T-helper 17 cell (primary cell): ENCODE measurements around the gene KIF26B. TPM values are rescaled to one million over a fixed set of nuclear protein-coding genes. Genes with fewer than 3 reads are reported as not detected.
"Not testable (repeated sequence)": the region's sequence is repeated elsewhere in the genome, so short reads cannot be mapped to it uniquely, and the experiment has no call there.

ENCODE experiments used
- ATAC-seq: fragments of 150-1000 bp; cut with Tn5 transposase; 2 replicates; pipeline ENCODE4 v1.10.0; 2021; ENCODE audit warnings: mild to moderate bottlenecking, moderate library complexity
- DNase-seq, 3 donors: peaks; one replicate each; pipeline versions ENCODE4 v3.0.0 to v3.0.0-alpha.2; 2020 to 2021
- H3K9me3 ChIP-seq: one replicate; pipeline ENCODE4 v1.7.0; 2013; ENCODE audit warnings: low read length, mild to moderate bottlenecking; ENCODE audit not compliant: control insufficient read depth, poor library complexity, severe bottlenecking
- H3K27ac Mint-ChIP-seq: one replicate; pipeline ENCODE4 v1.8.0; 2022; ENCODE audit warnings: mild to moderate bottlenecking, moderate library complexity, mixed read lengths
- H3K27me3 Mint-ChIP-seq: one replicate; pipeline ENCODE4 v1.8.0; 2022; ENCODE audit warnings: mixed read lengths
- H3K36me3 Mint-ChIP-seq: one replicate; pipeline ENCODE4 v1.8.0; 2022; ENCODE audit warnings: low read depth, mixed read lengths
- H3K4me1 Mint-ChIP-seq: one replicate; pipeline ENCODE4 v1.8.0; 2022; ENCODE audit warnings: mild to moderate bottlenecking, mixed read lengths
- H3K4me3 Mint-ChIP-seq: one replicate; pipeline ENCODE4 v1.8.0; 2022; ENCODE audit warnings: mild to moderate bottlenecking, moderate library complexity, mixed read lengths
- total RNA-seq, 4 donors: library from RNA in 2 of 4; stranded (reverse) in 2 of 4; gene quantifications; one replicate each; pipeline ENCODE4 v1.2.3 and lab custom pipeline; 2022 to 2026

Gene KIF26B
- total RNA-seq, 2 donors from 2014 or later = not detected

DNA sequence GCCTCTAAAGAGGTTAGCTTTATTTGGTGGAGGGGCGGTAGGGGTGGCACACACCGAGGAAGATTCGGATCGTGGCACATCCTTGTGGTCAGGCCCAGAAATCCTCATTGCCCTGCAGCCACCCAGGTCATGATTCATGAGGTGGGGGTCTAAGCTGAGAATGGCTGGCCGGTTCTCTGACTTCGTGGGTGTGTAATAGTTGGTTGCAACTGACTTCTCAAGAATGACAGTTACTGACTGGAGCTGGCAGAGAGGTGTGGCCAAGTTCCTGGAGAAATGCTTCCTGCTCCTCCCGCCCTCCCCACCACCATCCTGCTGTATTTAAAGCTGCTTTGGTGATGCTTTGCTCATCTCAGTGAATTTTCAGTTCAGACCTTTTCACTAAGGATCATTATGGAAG lies 198.6 kb downstream of the KIF26B start:
- ATAC-seq (no peak), DNase-seq (no peak)
- H3K9me3 ChIP-seq = no peaks in the 10 kb centered on the region
- peaks cover 4% of the 10 kb centered on the region for H3K4me1 Mint-ChIP-seq
- no peak overlapping the region for H3K27ac Mint-ChIP-seq
- H3K4me3 Mint-ChIP-seq = no peak overlapping the region
- H3K36me3 Mint-ChIP-seq = peaks cover 2% of the 10 kb centered on the region
- peaks cover 46% of the 10 kb centered on the region for H3K27me3 Mint-ChIP-seq

DNA sequence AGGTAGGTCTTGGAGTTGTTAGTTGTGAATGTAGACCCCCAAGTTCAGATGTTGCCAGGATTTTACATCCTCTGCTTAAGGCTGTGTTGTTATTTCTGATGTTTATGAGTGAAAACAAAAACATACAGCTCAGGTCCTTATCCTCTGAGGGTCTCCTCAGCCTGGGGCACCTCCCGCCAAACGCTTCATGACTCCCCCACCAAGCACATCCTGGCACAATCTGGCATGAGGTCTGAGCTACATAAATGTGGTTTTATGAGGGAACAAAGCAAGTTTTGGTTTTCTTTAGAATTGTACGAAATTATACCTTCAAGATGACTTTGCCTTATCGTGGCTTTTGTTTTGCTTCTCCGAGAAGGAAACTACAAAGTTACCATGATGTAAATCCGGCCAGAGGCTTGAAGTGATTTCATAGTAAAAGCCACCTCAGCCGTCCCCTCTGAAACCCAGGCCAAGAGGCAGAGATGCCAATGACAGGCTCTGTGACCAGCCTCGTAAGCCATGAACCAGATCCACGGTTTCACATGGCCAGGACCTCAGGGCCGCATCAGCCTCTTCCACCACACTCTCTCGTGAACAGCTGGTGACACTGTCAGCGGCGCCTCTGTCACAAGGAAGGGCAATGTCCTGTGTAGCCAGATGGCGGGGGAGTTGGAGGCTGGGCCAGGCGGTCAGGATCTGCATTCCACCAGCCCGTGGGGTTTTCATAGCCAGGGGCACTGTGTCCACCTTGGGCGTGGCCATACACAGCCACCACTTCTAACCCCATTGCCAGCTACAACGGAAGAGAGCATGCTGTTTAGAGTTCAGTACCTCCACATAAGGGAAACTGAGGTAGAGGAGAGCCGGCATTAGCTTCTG lies 199.4 kb downstream of the KIF26B start:
- no peak overlapping the region for H3K4me3 Mint-ChIP-seq
- ATAC-seq (no peak), DNase-seq (no peak)
- H3K27me3 Mint-ChIP-seq = peaks cover 41% of the 10 kb centered on the region
- peaks cover 2% of the 10 kb centered on the region for H3K4me1 Mint-ChIP-seq
- no peak overlapping the region for H3K27ac Mint-ChIP-seq
- H3K36me3 Mint-ChIP-seq = no peaks in the 10 kb centered on the region
- H3K9me3 ChIP-seq = no peaks in the 10 kb centered on the region

DNA sequence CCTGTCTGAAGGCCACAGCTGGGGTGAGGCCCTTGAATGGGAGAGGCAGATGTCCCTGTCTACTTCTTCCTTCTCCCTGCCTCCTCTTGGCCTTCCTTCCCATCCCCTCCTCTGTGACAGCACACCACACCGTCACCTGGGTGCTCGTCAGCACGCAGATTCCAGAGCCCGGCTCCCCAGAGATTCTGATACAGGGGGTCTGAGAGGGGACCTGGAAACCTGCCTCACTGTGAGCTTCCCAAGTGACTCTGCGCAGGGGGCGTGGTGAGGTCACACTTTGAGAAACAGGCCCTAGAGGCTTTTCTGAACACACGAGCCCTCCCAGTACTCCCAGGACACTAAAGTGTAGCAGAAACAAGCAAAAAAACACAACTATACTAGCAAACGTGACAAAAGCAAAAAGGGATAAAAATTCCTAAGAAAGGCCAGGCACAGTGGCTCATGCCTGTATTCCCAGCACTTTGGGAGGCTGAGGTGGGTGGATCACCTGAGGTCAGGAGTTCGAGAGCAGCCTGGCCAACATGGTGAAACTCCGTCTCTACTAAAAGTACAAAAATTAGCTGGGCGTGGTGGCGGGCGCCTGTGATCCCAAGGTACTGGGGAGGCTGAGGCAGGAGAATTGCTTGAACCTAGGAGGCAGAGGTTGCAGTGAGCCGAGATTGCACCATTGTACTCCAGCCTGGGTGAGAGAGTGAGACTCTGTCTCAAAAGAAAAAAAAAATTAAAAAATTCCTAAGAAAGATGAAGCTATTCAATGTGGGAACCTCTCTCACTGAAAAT lies 201.3 kb downstream of the KIF26B start:
- not testable (repeated sequence) for H3K4me1 Mint-ChIP-seq, H3K9me3 ChIP-seq, H3K4me3 Mint-ChIP-seq, ATAC-seq, H3K36me3 Mint-ChIP-seq, DNase-seq
- peak overlapping the region; percentile 46 for H3K27ac Mint-ChIP-seq
- H3K27me3 Mint-ChIP-seq = peaks cover 33% of the 10 kb centered on the region

DNA sequence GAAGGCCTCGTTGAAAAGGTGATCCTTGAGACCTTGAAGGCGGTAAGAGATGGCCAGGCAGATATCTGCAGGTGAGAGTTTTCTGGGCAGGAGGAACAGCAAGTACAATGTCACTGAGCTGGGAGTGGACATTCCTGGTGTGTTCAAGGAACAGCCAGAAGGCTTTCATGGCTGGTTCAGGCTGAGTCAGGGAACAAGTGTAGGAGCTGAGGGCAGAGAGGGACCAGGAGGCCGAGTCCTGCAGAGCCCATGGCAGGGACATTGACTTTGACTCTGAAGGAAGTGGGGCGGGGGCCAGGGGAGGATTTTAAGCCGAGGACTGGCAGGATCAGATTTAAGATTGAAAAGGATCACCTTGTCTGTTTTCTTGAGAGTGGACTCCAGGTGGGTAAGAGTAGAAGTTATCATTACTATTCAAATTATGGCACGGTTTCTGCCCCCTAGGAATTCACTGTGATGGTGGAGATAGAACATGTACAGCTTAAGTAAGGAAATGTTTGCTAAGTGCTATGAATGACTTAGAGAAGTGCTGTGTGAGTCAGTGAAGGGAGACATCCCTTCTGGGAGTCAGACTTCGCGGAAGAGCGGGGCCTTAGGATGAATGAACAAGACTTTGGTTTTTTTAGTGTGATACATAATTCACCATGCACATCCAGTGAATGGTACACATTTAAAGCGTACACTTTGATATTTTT lies 202.3 kb downstream of the KIF26B start:
- no peak overlapping the region for H3K27ac Mint-ChIP-seq
- DNase-seq (no peak), ATAC-seq (no peak)
- peaks cover 2% of the 10 kb centered on the region for H3K4me1 Mint-ChIP-seq
- H3K36me3 Mint-ChIP-seq = no peaks in the 10 kb centered on the region
- H3K27me3 Mint-ChIP-seq = peaks cover 23% of the 10 kb centered on the region
- no peaks in the 10 kb centered on the region for H3K9me3 ChIP-seq
- no peak overlapping the region for H3K4me3 Mint-ChIP-seq

DNA sequence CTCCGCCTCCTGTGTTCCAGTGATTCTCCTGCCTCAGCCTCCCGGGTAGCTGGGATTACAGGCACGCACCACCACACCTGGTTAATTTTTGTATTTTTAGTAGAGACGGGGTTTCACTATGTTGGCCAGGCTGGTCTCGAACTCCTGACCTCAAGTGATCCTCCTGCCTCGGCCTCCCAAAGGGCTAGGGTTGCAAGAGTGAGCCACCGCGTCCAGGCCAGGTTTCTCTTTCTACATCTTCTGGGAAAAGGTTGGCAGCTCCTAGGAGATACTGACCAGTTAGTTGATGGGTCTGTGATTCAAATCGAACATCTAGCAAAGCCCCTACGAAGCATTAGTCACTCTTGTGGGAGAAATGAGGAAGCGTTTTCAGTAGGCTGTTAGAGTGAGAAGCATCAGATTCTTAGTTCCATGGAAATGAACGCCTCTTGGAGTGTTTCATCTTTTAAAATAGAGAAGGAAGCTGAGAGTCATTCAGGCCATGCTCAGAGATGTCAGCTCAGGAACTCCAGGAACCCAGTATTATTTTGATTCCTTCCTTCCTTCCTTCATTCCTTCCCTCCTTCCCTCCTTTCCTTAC lies 204.4 kb downstream of the KIF26B start:
- H3K36me3 Mint-ChIP-seq, DNase-seq, H3K9me3 ChIP-seq, ATAC-seq, H3K4me3 Mint-ChIP-seq, H3K4me1 Mint-ChIP-seq, H3K27ac Mint-ChIP-seq: not testable (repeated sequence)
- peaks cover 26% of the 10 kb centered on the region for H3K27me3 Mint-ChIP-seq

DNA sequence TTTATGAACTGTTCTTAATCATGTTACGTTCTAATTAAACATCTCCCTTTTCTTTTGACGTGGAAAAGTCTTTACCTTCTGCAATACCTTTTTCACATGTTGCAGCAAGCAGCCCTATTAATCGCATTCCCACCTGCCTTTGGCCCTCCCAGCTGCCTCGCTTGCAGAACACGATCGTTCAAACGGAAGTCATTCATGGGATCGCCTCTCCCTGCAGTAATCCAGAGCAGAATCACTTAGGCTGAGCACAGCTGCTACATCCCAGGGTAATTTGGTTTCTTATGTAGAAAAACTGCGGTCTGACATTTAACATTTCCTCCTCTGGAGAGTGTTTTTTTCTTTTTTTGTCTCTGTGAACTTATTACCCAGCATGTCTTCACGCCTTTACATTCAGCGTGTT lies 206.3 kb downstream of the KIF26B start:
- no peaks in the 10 kb centered on the region for H3K4me1 Mint-ChIP-seq
- H3K36me3 Mint-ChIP-seq = no peaks in the 10 kb centered on the region
- H3K9me3 ChIP-seq = no peaks in the 10 kb centered on the region
- H3K27ac Mint-ChIP-seq = no peak overlapping the region
- H3K4me3 Mint-ChIP-seq = no peak overlapping the region
- ATAC-seq = no peak
- DNase-seq = no peak
- H3K27me3 Mint-ChIP-seq = peaks cover 16% of the 10 kb centered on the region

DNA sequence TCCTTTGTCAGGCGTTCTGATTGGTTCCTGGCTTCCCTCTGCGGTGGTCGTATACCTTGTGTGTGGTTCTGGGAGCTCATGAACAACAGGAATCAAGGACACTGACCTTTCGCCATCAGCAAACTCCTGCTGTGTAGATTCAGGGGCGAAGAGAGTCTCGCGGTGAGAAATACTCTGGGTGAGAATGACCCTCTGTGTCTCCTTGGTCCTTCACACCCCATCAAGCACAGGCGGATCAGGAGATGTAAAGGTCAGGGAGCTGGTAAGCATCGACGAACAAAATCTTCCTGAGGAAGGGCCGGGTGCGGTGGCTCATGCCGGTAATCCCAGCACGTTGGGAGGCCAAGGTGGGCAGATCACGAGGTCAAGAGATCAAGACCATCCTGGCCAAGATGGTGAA lies 207.2 kb downstream of the KIF26B start:
- Mint-ChIP-seq H3K36me3 (no peaks in the 10 kb centered on the region), H3K27ac (no peak overlapping the region), H3K27me3 (peaks cover 14% of the 10 kb centered on the region), H3K4me3 (no peak overlapping the region), H3K4me1 (no peaks in the 10 kb centered on the region)
- no peaks in the 10 kb centered on the region for H3K9me3 ChIP-seq
- DNase-seq (no peak), ATAC-seq (no peak)

DNA sequence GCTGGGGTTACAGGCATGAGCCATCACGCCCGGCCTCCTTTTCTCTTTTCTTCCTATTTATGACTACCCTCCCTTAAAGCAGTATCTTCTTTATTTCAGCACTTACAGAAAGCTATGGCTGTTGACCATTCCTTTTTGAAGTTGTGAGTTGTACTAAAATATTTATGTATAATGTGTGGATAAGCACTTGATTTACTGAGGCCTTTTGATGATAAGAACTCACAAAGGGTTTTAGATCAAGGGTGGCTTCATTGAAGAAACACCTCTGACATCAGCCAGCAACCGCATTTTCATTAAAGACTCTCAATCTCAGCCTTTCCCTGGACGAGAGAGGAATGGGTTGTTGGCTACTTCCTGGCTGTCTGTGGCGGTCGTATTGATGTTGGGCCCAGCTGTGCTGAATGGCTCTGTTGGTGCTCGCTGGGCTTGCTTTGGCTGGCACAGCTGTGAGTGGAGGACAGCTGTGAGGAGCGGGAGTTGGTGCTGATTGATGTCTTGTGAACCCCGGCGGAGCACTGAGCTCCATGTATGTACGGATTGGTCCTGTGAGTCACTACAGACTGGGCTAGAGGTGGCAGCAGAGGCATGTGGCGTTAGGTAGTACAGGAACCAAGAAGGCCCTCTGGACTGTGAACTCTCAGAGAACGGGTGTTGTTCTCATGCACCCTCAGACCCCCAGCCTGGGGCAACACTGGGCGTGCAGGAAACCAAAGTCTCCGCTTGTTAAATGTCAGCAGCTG lies 208.8 kb downstream of the KIF26B start:
- no peak overlapping the region for H3K4me3 Mint-ChIP-seq
- H3K4me1 Mint-ChIP-seq = no peaks in the 10 kb centered on the region
- no peak for ATAC-seq
- no peaks in the 10 kb centered on the region for H3K9me3 ChIP-seq
- no peak overlapping the region for H3K27ac Mint-ChIP-seq
- DNase-seq = no peak
- no peaks in the 10 kb centered on the region for H3K36me3 Mint-ChIP-seq
- peaks cover 9% of the 10 kb centered on the region for H3K27me3 Mint-ChIP-seq

DNA sequence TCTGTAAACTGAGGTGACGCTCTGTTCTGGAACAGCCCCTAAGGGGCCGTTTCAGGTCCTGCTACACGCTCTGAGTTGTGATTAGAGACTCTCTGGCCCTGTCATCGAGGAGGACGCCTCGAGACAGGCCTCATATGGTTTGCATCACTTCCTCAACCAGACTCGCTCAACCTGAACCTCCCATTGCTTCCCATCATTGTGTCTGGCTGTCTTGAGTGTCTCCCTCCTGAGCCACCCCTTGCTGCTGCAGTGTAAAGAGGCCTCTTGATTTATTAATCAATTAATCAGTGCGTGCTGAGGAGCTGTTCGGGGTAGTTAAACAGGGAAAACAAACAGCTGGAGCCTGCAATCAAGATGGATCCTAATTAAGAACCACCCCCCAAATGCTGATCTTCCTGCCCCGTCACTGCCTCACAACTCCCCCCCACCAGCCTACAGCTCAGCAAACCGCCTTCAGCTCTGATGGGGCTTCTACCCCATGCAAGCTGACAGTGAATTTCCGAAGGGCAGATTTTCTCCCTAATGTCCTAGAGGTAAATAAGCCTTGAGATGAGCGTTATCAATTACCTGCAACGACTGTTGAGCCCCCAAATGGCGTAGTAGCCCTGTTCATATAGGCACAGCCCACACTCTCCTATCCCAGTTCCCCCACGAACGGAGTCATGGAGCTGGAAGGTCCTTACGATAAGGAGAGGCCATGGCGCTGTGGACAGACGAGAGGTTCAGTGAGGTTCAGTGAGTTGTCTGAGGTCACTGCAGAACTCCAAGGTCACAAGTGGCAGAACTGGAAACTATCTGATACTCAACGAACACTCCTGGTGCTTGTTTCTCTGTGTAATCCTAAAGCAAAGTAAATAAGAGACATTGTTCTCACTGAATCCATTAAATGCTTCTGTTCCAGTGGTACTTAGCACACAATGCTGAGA lies 210.6 kb downstream of the KIF26B start:
- Mint-ChIP-seq H3K27ac (no peak overlapping the region), H3K4me1 (no peaks in the 10 kb centered on the region), H3K36me3 (no peaks in the 10 kb centered on the region), H3K4me3 (no peak overlapping the region), H3K27me3 (peaks cover 9% of the 10 kb centered on the region)
- H3K9me3 ChIP-seq = no peaks in the 10 kb centered on the region
- no peak for ATAC-seq
- no peak for DNase-seq

DNA sequence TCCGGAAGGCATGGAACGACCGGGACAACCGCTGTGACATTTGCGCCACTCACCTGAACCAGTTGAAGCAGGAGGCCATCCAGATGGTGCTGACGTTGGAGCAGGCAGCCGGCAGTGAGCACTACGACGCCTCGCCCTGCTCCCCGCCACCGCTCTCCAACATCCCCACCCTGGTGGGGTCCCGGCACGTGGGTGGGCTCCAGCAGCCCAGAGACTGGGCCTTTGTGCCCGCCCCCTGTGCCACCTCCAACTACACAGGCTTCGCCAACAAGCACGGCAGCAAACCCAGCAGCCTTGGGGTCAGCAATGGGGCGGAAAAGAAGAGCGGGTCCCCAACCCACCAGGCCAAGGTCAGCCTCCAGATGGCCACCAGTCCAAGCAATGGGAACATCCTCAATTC lies 212.1 kb downstream of the KIF26B start:
- H3K27me3 Mint-ChIP-seq = peaks cover 12% of the 10 kb centered on the region
- H3K9me3 ChIP-seq = no peaks in the 10 kb centered on the region
- no peak overlapping the region for H3K4me3 Mint-ChIP-seq
- no peak for ATAC-seq
- H3K4me1 Mint-ChIP-seq = no peaks in the 10 kb centered on the region
- no peaks in the 10 kb centered on the region for H3K36me3 Mint-ChIP-seq
- no peak overlapping the region for H3K27ac Mint-ChIP-seq
- no peak for DNase-seq

DNA sequence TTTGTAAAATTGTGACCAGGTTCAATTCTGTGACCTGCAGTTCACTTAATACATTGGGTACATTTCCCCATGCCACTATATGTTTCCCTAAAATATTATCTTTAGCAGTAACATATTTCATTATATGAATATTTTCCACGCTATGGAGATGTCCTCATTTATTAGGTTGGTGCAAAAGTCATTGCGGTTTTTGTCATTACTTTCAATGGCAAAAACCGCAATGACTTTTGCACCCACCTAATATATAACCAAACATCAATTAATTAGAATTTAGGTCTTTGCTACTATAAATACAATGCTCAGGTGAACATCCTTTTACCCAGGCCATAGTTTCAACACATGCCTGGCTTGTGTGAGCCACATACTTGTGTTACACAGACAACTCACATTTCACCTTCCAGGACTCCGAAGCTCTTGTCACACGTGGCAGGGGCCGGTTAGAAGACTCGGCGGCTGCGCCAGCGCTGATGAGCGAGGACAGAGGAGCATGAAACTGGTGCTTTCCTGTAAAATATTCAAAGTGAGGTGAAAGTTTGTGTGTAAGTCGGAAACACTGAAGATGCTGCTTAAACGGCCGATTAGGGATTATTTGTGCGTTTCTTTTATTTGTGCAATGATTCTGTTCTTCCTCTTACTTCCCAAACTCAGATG lies 215.5 kb downstream of the KIF26B start:
- Mint-ChIP-seq H3K4me1 (no peaks in the 10 kb centered on the region), H3K4me3 (no peak overlapping the region), H3K36me3 (no peaks in the 10 kb centered on the region), H3K27ac (no peak overlapping the region), H3K27me3 (peaks cover 21% of the 10 kb centered on the region)
- no peak for DNase-seq
- ATAC-seq = no peak
- no peaks in the 10 kb centered on the region for H3K9me3 ChIP-seq
